ENCODE data around the gene RHCG.

GRCh38 chr15:89497231-89497630 is 848 bp upstream of the RHCG start:
- TF ChIP-seq CTCF (IDR thresholded peaks at IDR 0.05; ENCODE audit: low read length), result no peak
- no peak for TF ChIP-seq EZH2 (IDR thresholded peaks at IDR 0.05; ENCODE audit: borderline replicate concordance, low read length)

All from OCI-LY1 (cell line).